ENCODE results near the gene MAN1A2. TPM values are rescaled to one million over a fixed set of nuclear protein-coding genes. Genes with fewer than 3 reads are reported as not detected.
"Not testable (repeated sequence)": the region's sequence is repeated elsewhere in the genome, so short reads cannot be mapped to it uniquely, and the experiment has no call there.

MAN1A2 gene
- total RNA-seq, 1 experiment from 2014 or later, result 38.1 TPM

- POLR2A ChIA-PET, result no interaction called here
- Histone ChIP-seq H3K36me3 (ENCODE audit: control insufficient read depth in 1 of 2, insufficient read depth in 2 of 2, low read length in 2 of 2) (no peaks in the 10 kb centered on the region), H3K27me3 (ENCODE audit: insufficient read depth, low read length) (no peaks in the 10 kb centered on the region), H3K9me3 (ENCODE audit: control insufficient read depth in 1 of 2, insufficient read depth in 1 of 2, low read depth in 1 of 2, low read length in 2 of 2) (no peaks in the 10 kb centered on the region), H3K9me2 (ENCODE audit: insufficient read depth) (no peaks in the 10 kb centered on the region), H3K9ac (ENCODE audit: low read length) (no peak overlapping the region), H3K79me2 (ENCODE audit: insufficient read depth, low read length) (no peaks in the 10 kb centered on the region), H3K4me3 (replicated peaks in 1 of 2; ENCODE audit: low read depth in 1 of 2, low read length in 2 of 2) (no peak overlapping the region), H3K4me1 (ENCODE audit: control insufficient read depth in 1 of 2, insufficient read depth in 2 of 2, low read length in 2 of 2) (no peaks in the 10 kb centered on the region), H4K20me1 (ENCODE audit: insufficient read depth) (no peaks in the 10 kb centered on the region), H3K27ac (ENCODE audit: low read depth, low read length) (no peak overlapping the region), H2AFZ (ENCODE audit: low read depth, low read length, poor library complexity, severe bottlenecking) (no peak overlapping the region), H3K4me2 (ENCODE audit: low read length) (no peak overlapping the region)
- TF ChIP-seq SRF (IDR thresholded peaks at IDR 0.05; ENCODE audit: low read depth) (no peak), EZH2 (IDR thresholded peaks at IDR 0.05) (no peak), ELF1 (IDR thresholded peaks at IDR 0.05; ENCODE audit: borderline replicate concordance, low read depth) (no peak)
- intact Hi-C loops (cut with micrococcal nuclease), result no loop called here
- ATAC-seq, result no peak
- CTCF ChIA-PET, result no interaction called here
- RAD21 ChIA-PET (ENCODE audit: low non-redundant PET in 1 of 2, low total read pairs in 2 of 2, uncharacterized antibody in 2 of 2, unreplicated experiment in 2 of 2), result no interaction called here
- no peak for DNase-seq (ENCODE audit: low read depth, low spot score)
- BruUV-seq (replicated peaks), result no TSS peak
These were observed 189.1 kb downstream of the MAN1A2 start for GRCh38 chr1:117556341-117556740.

DNA sequence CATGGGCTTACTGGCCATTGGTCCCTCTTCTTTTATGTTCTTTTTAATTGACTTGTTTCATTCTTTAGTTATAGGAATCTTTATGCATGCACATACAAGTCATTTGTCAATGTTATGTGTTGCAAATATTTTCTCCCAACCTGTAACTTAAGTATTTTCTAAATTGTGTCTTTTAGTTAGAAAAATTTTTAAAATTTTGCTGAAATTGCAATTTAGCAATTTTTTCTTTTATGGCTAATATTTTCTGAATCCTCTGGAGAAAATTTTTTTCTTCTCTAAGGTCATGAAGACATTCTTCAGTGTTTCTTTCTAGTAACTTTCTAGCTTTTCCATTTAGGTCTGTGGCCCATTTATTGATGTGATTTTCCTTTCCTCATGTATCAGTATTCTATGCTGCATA, 189.7 kb downstream of the MAN1A2 start:
- H3K4me2 ChIP-seq (ENCODE audit: low read length), result no peak overlapping the region
- H3K4me3 ChIP-seq (replicated peaks in 1 of 2; ENCODE audit: low read depth in 1 of 2, low read length in 2 of 2), result no peak overlapping the region
- BruUV-seq (replicated peaks), result no TSS peak
- H3K27ac ChIP-seq (ENCODE audit: low read depth, low read length), result no peak overlapping the region
- no peak overlapping the region for H2AFZ ChIP-seq (ENCODE audit: low read depth, low read length, poor library complexity, severe bottlenecking)
- no peaks in the 10 kb centered on the region for H3K79me2 ChIP-seq (ENCODE audit: insufficient read depth, low read length)
- H3K9me3 ChIP-seq (ENCODE audit: control insufficient read depth in 1 of 2, insufficient read depth in 1 of 2, low read depth in 1 of 2, low read length in 2 of 2), result no peaks in the 10 kb centered on the region
- ChIA-PET POLR2A (no interaction called here), RAD21 (ENCODE audit: low non-redundant PET in 1 of 2, low total read pairs in 2 of 2, uncharacterized antibody in 2 of 2, unreplicated experiment in 2 of 2) (no interaction called here), CTCF (no interaction called here)
- no peaks in the 10 kb centered on the region for H4K20me1 ChIP-seq (ENCODE audit: insufficient read depth)
- no peaks in the 10 kb centered on the region for H3K36me3 ChIP-seq (ENCODE audit: control insufficient read depth in 1 of 2, insufficient read depth in 2 of 2, low read length in 2 of 2)
- H3K27me3 ChIP-seq (ENCODE audit: insufficient read depth, low read length), result no peaks in the 10 kb centered on the region
- H3K9ac ChIP-seq (ENCODE audit: low read length), result no peak overlapping the region
- no peaks in the 10 kb centered on the region for H3K4me1 ChIP-seq (ENCODE audit: control insufficient read depth in 1 of 2, insufficient read depth in 2 of 2, low read length in 2 of 2)
- DNase-seq (ENCODE audit: low read depth, low spot score), result no peak
- no peak for ATAC-seq
- no peak for TF ChIP-seq YY1 (IDR thresholded peaks at IDR 0.05; ENCODE audit: extremely low read depth, insufficient replicate concordance, low read depth, low read length)
- no peak for TF ChIP-seq POLR2A (IDR thresholded peaks at IDR 0.05; ENCODE audit: borderline replicate concordance, extremely low read depth, insufficient read depth, insufficient read length)
- TF ChIP-seq, protein P1, sequence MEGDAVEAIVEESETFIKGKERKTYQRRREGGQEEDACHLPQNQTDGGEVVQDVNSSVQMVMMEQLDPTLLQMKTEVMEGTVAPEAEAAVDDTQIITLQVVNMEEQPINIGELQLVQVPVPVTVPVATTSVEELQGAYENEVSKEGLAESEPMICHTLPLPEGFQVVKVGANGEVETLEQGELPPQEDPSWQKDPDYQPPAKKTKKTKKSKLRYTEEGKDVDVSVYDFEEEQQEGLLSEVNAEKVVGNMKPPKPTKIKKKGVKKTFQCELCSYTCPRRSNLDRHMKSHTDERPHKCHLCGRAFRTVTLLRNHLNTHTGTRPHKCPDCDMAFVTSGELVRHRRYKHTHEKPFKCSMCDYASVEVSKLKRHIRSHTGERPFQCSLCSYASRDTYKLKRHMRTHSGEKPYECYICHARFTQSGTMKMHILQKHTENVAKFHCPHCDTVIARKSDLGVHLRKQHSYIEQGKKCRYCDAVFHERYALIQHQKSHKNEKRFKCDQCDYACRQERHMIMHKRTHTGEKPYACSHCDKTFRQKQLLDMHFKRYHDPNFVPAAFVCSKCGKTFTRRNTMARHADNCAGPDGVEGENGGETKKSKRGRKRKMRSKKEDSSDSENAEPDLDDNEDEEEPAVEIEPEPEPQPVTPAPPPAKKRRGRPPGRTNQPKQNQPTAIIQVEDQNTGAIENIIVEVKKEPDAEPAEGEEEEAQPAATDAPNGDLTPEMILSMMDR (IDR thresholded peaks at IDR 0.05 in 2 of 3, conservative IDR thresholded peaks at IDR 0.05 in 1 of 3; ENCODE audit: borderline replicate concordance in 1 of 3, insufficient read depth in 1 of 3, low read depth in 2 of 3, low read length in 2 of 3), result no peak
- no peak for TF ChIP-seq POLR2AphosphoS5 (IDR thresholded peaks at IDR 0.05; ENCODE audit: low read depth, low read length)
- TF ChIP-seq CEBPB (IDR thresholded peaks at IDR 0.05; ENCODE audit: low read depth), result no peak
- no peak for TF ChIP-seq ELF1 (IDR thresholded peaks at IDR 0.05; ENCODE audit: borderline replicate concordance, low read depth)
- intact Hi-C loops (cut with micrococcal nuclease), result no loop called here
- H3K9me2 ChIP-seq (ENCODE audit: insufficient read depth), result no peaks in the 10 kb centered on the region

DNA sequence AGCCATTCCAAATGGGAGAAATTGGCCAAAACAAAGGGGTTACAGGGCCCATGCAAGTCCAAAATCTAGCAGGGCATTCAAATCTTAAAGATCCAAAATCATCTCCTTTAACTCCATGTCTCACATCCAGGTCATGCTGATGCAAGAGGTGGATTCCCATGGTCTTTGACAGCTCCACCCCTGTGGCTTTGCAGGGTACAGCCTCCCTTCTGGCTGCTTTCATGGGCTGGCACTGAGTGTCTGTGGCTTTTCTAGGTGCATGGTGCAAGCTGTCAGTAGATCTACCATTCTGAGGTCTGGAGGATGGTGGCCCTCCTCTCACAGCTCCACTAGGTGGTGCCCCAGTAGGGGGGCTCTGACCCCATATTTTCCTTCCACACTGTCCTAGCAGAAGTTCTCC, 191.2 kb downstream of the MAN1A2 start:
- H3K9me3 ChIP-seq (ENCODE audit: control insufficient read depth in 1 of 2, insufficient read depth in 1 of 2, low read depth in 1 of 2, low read length in 2 of 2); H3K27me3 ChIP-seq (ENCODE audit: insufficient read depth, low read length); H3K4me2 ChIP-seq (ENCODE audit: low read length); H3K4me3 ChIP-seq (replicated peaks in 1 of 2; ENCODE audit: low read depth in 1 of 2, low read length in 2 of 2); CTCF ChIA-PET; intact Hi-C loops (cut with micrococcal nuclease); RAD21 ChIA-PET (ENCODE audit: low non-redundant PET in 1 of 2, low total read pairs in 2 of 2, uncharacterized antibody in 2 of 2, unreplicated experiment in 2 of 2); H3K4me1 ChIP-seq (ENCODE audit: control insufficient read depth in 1 of 2, insufficient read depth in 2 of 2, low read length in 2 of 2); BruUV-seq (replicated peaks); H3K27ac ChIP-seq (ENCODE audit: low read depth, low read length); H2AFZ ChIP-seq (ENCODE audit: low read depth, low read length, poor library complexity, severe bottlenecking); ATAC-seq; H3K9ac ChIP-seq (ENCODE audit: low read length); H3K36me3 ChIP-seq (ENCODE audit: control insufficient read depth in 1 of 2, insufficient read depth in 2 of 2, low read length in 2 of 2); H4K20me1 ChIP-seq (ENCODE audit: insufficient read depth); H3K9me2 ChIP-seq (ENCODE audit: insufficient read depth); H3K79me2 ChIP-seq (ENCODE audit: insufficient read depth, low read length); DNase-seq (ENCODE audit: low read depth, low spot score); POLR2A ChIA-PET: not testable (repeated sequence)

All from HCT116 (cell line).